HepG2 (cell line): Measurements from ENCODE around the gene RNF13. TPM values are rescaled to one million over a fixed set of nuclear protein-coding genes. Genes with fewer than 3 reads are reported as not detected.

Experiments used
- ATAC-seq: fragments of 200-7000 bp; cut with Tn5 transposase; 3 replicates; pipeline ENCODE4 v1.9.1; 2020; ENCODE audit warnings: mild to moderate bottlenecking, moderate library complexity
- BruUV-seq: library from RNA; stranded (reverse); fragments of 400-500 nt; replicated peaks from 2 replicates; lab custom pipeline; 2021; lab: Mats Ljungman, UMichigan
- CTCF ChIA-PET: fragments of 300-600 bp; formaldehyde crosslinking; extraction: SDS; loops from one replicate; lab custom pipeline; 2021; ENCODE audit warnings: low total read pairs, inconsistent platforms, low intra/inter-chr PET ratio; lab: Yijun Ruan, JAX
- POLR2A ChIA-PET: fragments of 350-600 bp; sonication (Branson Sonifier 250); formaldehyde crosslinking; loops from one replicate; lab custom pipeline; 2020; ENCODE audit warnings: antibody characterized with exemption, inconsistent platforms; lab: Yijun Ruan, JAX
- DNase-seq: peaks from one replicate; pipeline ENCODE4 v3.0.0-alpha.2; 2015; ENCODE audit warnings: low spot score
- FAIRE-seq: peaks from 3 replicates; lab custom pipeline; 2011; peaks lifted over from hg19 to GRCh38; lab: Jason Lieb, UNC
- H2AFZ ChIP-seq: one replicate; pipeline ENCODE4 v1.6.1; 2011; ENCODE audit warnings: low read length, inconsistent platforms
- H3K27ac ChIP-seq: fragments of 300-600 bp; 3 replicates; pipeline ENCODE4 v1.8.0; 2011; ENCODE audit warnings: mixed run types, mild to moderate bottlenecking, mixed read lengths, low read length, inconsistent platforms; ENCODE audit not compliant: insufficient read depth; ENCODE audit errors: extremely low read length
- H3K27me3 ChIP-seq, 2 experiments: fragments of 200-600 bp in 1 of 2; 2 replicates in 1 of 2; 3 replicates in 1 of 2; pipeline versions ENCODE4 v1.6.0 to v1.8.0; 2011; ENCODE audit warnings: low read length in 2 of 2, mild to moderate bottlenecking in 2 of 2, moderate library complexity in 2 of 2, inconsistent platforms in 1 of 2; ENCODE audit not compliant: insufficient read depth in 2 of 2, control insufficient read depth in 1 of 2
- H3K36me3 ChIP-seq, 2 experiments: fragments of 200-600 bp in 1 of 2; replicated peaks in 1 of 2; 2 replicates in 1 of 2; 3 replicates in 1 of 2; pipeline versions ENCODE4 v1.5.1 to v1.8.0; 2011; ENCODE audit warnings: low read length in 2 of 2, inconsistent platforms in 1 of 2; ENCODE audit not compliant: insufficient read depth in 2 of 2, control insufficient read depth in 1 of 2
- H3K4me1 ChIP-seq: 2 replicates; pipeline ENCODE4 v1.5.1; 2012; ENCODE audit warnings: low read length, inconsistent platforms; ENCODE audit not compliant: insufficient read depth
- H3K4me2 ChIP-seq: 2 replicates; pipeline ENCODE4 v1.6.0; 2011; ENCODE audit warnings: low read depth, low read length, inconsistent platforms
- H3K4me3 ChIP-seq, 3 experiments: fragments of 200-600 bp in 1 of 3; sonication (generic), shearing (Covaris generic) in 1 of 3; replicated peaks in 1 of 3; 2 replicates each; pipeline ENCODE4 v1.5.1; 2011 to 2016; ENCODE audit warnings: low read length in 3 of 3, inconsistent platforms in 2 of 3, low read depth in 2 of 3, mild to moderate bottlenecking in 2 of 3, control low read depth in 1 of 3, mixed read lengths in 1 of 3; ENCODE audit not compliant: insufficient read depth in 1 of 3
- H3K79me2 ChIP-seq: one replicate; pipeline ENCODE4 v1.6.1; 2011; ENCODE audit warnings: low read length, inconsistent platforms; ENCODE audit not compliant: insufficient read depth
- H3K9ac ChIP-seq: 2 replicates; pipeline ENCODE4 v1.6.0; 2011; ENCODE audit warnings: mild to moderate bottlenecking, low read depth, low read length, inconsistent platforms; ENCODE audit not compliant: insufficient read depth
- H3K9me3 ChIP-seq: 2 replicates; pipeline ENCODE4 v1.5.1; 2012; ENCODE audit warnings: mild to moderate bottlenecking, low read length
- H4K20me1 ChIP-seq: 2 replicates; pipeline ENCODE4 v1.6.0; 2011; ENCODE audit warnings: inconsistent platforms, mild to moderate bottlenecking, low read length, moderate library complexity; ENCODE audit not compliant: insufficient read depth
- FOSL1 ChIP-seq: sonication (generic); formaldehyde crosslinking; IDR thresholded peaks from 2 replicates; pipeline ENCODE4 v1.9.0; 2021; ENCODE audit warnings: missing genetic modification reagents, borderline replicate concordance
- GPBP1L1 ChIP-seq: sonication (generic); formaldehyde crosslinking; IDR thresholded peaks from 2 replicates; pipeline ENCODE4 v1.5.0; 2020; ENCODE audit warnings: mild to moderate bottlenecking, missing genetic modification reagents
- KDM4B ChIP-seq: sonication (generic); formaldehyde crosslinking; IDR thresholded peaks from 2 replicates; pipeline ENCODE4 v1.4.0; 2020; ENCODE audit warnings: missing genetic modification reagents
- KLF15 ChIP-seq: sonication (generic); formaldehyde crosslinking; IDR thresholded peaks from 2 replicates; pipeline ENCODE4 v1.8.1; 2023; ENCODE audit warnings: borderline replicate concordance, mild to moderate bottlenecking, inconsistent platforms, missing genetic modification reagents, mixed read lengths
- MLXIP ChIP-seq: sonication (generic); formaldehyde crosslinking; IDR thresholded peaks from 2 replicates; pipeline ENCODE4 v1.9.0; 2021; ENCODE audit warnings: missing genetic modification reagents, borderline replicate concordance
- MYNN ChIP-seq: sonication (generic); formaldehyde crosslinking; IDR thresholded peaks from 2 replicates; pipeline ENCODE4 v1.4.0; 2020; ENCODE audit warnings: mild to moderate bottlenecking, low read depth, missing genetic modification reagents
- ZBTB49 ChIP-seq: sonication (generic); formaldehyde crosslinking; IDR thresholded peaks from 2 replicates; pipeline ENCODE4 v1.4.0; 2020; ENCODE audit warnings: missing genetic modification reagents, borderline replicate concordance
- ZIK1 ChIP-seq: sonication (generic); formaldehyde crosslinking; IDR thresholded peaks from 2 replicates; pipeline ENCODE4 v1.5.0; 2020; ENCODE audit warnings: mild to moderate bottlenecking, low read depth, missing genetic modification reagents, borderline replicate concordance
- in situ Hi-C: cut with HindIII; loops from 2 replicates; pipeline ENCODE4 v1.10.0; 2017; ENCODE audit warnings: low pct_unique_long_range_greater_than_20kb; ENCODE audit not compliant: extremely low pct_ligation_motif_present
- intact Hi-C: fragments of 100-400 bp; cut with micrococcal nuclease; formaldehyde crosslinking; loops from one replicate; pipeline ENCODE4 v1.10.0; 2022; ENCODE audit not compliant: unreplicated experiment
- polyA plus RNA-seq, 8 experiments: library from polyadenylated mRNA; depleted of rRNA in 3 of 8; stranded (reverse) in 7 of 8; unstranded in 1 of 8; fragments of >200 nt; fragmentation: Illumina TruSeq in 4 of 8; extraction: Trizol in 4 of 8; gene quantifications; 2 replicates each; pipeline versions ENCODE4 v1.2.1 to v1.2.3, GENCODE V29; 2011 to 2016; ENCODE audit warnings: low read depth in 4 of 8, missing spikeins in 1 of 8, mixed read lengths in 1 of 8; ENCODE audit not compliant: insufficient read depth in 1 of 8
- total RNA-seq, 5 experiments: library from RNA; depleted of rRNA; stranded (reverse); fragments of >200 nt; fragmentation: Illumina TruSeq; extraction: Trizol; gene quantifications; 2 replicates each; pipeline ENCODE4 v1.2.3, GENCODE V29; 2016; ENCODE audit warnings: low read depth in 1 of 5

The RNF13 gene
- total and polyA plus RNA-seq, 2 of the 13 experiments (the other 11 are each of a cell fraction or from before 2014, with no cell fraction given): 39.8 to 46.0 TPM

GRCh38 chr3:149891621-149892020 is 78.6 kb downstream of the RNF13 start:
- TF ChIP-seq MLXIP (CRISPR knock-in tag): no peak
- no peak for TF ChIP-seq KDM4B
- TF ChIP-seq KLF15 (CRISPR knock-in tag): no peak
- no peak for TF ChIP-seq ZIK1
- TF ChIP-seq MYNN (CRISPR knock-in tag): no peak
- no peak for TF ChIP-seq FOSL1 (CRISPR knock-in tag)
- TF ChIP-seq GPBP1L1 (CRISPR knock-in tag): no peak
- no peak for TF ChIP-seq ZBTB49 (CRISPR knock-in tag)
- DNase-seq (no peak), ATAC-seq (no peak), FAIRE-seq (no peak)
- Histone ChIP-seq H3K9me3 (no peaks in the 10 kb centered on the region), H3K27ac (no peak overlapping the region), H3K4me1 (no peaks in the 10 kb centered on the region; the same call in 1 of the 2 replicates), H4K20me1 (no peaks in the 10 kb centered on the region), H3K4me3 (no peak overlapping the region), H3K9ac (no peak overlapping the region), H2AFZ (no peak overlapping the region), H3K27me3 (no peaks in the 10 kb centered on the region), H3K36me3 (peaks cover 0 to 14% of the 10 kb centered on the region in 2 experiments; a peak in 4 of 5 replicates), H3K4me2 (no peak overlapping the region), H3K79me2 (no peaks in the 10 kb centered on the region)
- ChIA-PET POLR2A (no interaction called here), CTCF (no interaction called here)
- no TSS peak for BruUV-seq
- intact Hi-C loops (no loop called here), in situ Hi-C loops (no loop called here)
